Lower lobe of right lung (tissue), 2 donors: ENCODE data around the gene STON2. TPM values are rescaled to one million over a fixed set of nuclear protein-coding genes. Genes with fewer than 3 reads are reported as not detected.

Experiments used
- ATAC-seq, 2 donors: fragments of 200-7000 bp; cut with Tn5 transposase; one replicate each; pipeline ENCODE4 v1.9.1; 2020 to 2022; ENCODE audit warnings: mild to moderate bottlenecking in 2 of 2, moderate library complexity in 2 of 2
- DNase-seq: peaks from one replicate; pipeline ENCODE4 v3.0.0-alpha.2; 2020
- H3K27ac ChIP-seq: fragments of 200-600 bp; one replicate; pipeline ENCODE4 v1.8.0; 2022
- H3K27me3 ChIP-seq: fragments of 200-600 bp; one replicate; pipeline ENCODE4 v1.8.0; 2022; ENCODE audit warnings: low read depth
- H3K36me3 ChIP-seq: fragments of 200-600 bp; one replicate; pipeline ENCODE4 v1.8.0; 2022; ENCODE audit warnings: mild to moderate bottlenecking
- H3K4me1 ChIP-seq: fragments of 200-600 bp; one replicate; pipeline ENCODE4 v1.8.0; 2022
- H3K4me3 ChIP-seq: fragments of 200-600 bp; one replicate; pipeline ENCODE4 v1.8.0; 2022; ENCODE audit warnings: mild to moderate bottlenecking
- H3K9me3 ChIP-seq: fragments of 200-600 bp; one replicate; pipeline ENCODE4 v1.8.0; 2022
- intact Hi-C: fragments of 100-400 bp; cut with DNase I; formaldehyde crosslinking; loops from one replicate; pipeline ENCODE4 v1.11.0; 2022
- total RNA-seq: library from RNA; stranded (reverse); fragmentation: NEBNext Ultra II Directional; extraction: Animal tissue kit (Norgen Biotek cat#: 25700); gene quantifications from one replicate; pipeline ENCODE4 v1.2.1, GENCODE V29; 2021
- TF ChIP-seq, protein P1 (sequence below): fragments of 200-600 bp; IDR thresholded peaks from one replicate; pipeline ENCODE4 v1.8.0; 2022; ENCODE audit warnings: antibody characterized with exemption, mild to moderate bottlenecking
- donor health status: DM: no; HTN: yes; CAD: no; lungs with severe emphysema.

Gene STON2
- total RNA-seq, 1 donor from 2014 or later, result 34.3 TPM

DNA sequence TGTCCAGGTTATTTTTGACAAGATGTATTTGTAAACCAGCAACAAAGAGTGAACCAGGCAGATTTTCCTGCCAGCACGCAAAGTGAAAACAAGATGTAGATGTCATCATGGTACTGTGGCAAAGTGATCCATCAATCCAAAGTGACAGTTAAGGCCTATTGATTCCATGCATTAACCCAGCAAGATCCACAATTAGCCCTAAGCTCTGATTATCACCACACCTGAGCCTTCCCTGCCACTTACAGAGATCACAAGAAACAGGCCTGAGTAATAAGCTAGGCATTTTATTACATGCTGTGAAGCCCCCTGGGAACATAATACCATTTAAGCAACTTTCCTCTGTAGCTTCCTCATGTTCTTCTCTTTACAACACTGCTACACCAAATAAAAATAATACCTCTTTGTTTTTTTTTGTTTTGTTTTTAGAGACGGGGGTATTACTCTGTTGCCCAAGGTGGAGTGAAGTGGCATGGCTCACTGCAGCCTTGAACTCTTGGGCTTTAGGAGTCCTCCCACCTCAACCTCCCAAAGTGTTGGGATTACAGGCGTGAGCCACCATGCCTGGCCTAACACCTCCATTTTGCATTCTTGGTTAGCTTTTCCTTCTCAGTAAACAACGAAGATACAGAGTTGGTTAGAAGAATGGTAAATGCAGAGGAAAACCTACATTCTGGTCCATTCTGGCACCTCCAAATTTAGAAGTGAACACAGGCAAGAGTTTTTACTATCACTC lies 85.5 kb downstream of the STON2 start:
- no peak overlapping the region for H3K27ac ChIP-seq
- no peaks in the 10 kb centered on the region for H3K9me3 ChIP-seq
- peaks cover 7% of the 10 kb centered on the region for H3K4me1 ChIP-seq
- no peak for DNase-seq
- intact Hi-C loops, result no loop called here
- ATAC-seq, result no peak
- no peaks in the 10 kb centered on the region for H3K27me3 ChIP-seq
- H3K4me3 ChIP-seq, result no peak overlapping the region
- H3K36me3 ChIP-seq, result no peaks in the 10 kb centered on the region
- TF ChIP-seq, protein P1, sequence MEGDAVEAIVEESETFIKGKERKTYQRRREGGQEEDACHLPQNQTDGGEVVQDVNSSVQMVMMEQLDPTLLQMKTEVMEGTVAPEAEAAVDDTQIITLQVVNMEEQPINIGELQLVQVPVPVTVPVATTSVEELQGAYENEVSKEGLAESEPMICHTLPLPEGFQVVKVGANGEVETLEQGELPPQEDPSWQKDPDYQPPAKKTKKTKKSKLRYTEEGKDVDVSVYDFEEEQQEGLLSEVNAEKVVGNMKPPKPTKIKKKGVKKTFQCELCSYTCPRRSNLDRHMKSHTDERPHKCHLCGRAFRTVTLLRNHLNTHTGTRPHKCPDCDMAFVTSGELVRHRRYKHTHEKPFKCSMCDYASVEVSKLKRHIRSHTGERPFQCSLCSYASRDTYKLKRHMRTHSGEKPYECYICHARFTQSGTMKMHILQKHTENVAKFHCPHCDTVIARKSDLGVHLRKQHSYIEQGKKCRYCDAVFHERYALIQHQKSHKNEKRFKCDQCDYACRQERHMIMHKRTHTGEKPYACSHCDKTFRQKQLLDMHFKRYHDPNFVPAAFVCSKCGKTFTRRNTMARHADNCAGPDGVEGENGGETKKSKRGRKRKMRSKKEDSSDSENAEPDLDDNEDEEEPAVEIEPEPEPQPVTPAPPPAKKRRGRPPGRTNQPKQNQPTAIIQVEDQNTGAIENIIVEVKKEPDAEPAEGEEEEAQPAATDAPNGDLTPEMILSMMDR, result no peak

DNA sequence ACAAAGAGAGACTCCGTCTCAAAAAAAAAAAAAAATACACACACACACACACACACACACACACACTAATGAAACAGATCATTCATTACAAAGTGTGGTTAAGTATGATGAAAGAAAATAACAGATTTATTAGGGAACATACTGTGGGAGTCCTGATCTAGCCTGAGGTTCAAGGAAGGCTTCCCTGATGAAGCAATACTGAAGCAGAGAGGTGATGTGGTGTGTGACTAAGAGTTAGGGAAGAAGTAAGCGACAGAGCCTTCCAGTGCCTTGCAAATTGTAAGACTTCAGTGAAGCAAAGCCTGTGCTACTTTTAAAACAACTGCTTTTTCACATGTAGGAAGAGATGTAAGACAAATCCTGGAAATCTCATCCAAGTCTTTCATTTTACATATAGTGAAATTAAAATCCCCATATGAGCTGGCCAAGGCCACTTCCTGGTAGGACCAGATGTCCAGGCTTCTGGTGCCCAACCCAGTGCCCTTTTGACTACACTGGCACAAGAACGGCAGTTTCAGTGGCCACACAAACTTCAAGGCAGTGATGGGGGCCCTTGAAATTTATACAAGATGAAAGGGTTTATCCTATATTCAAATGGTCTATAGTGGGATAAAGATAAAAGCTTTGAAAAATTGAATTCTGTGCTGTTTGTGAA lies 86.2 kb downstream of the STON2 start:
- DNase-seq (no peak), ATAC-seq (no peak)
- no peaks in the 10 kb centered on the region for H3K27me3 ChIP-seq
- H3K36me3 ChIP-seq, result no peaks in the 10 kb centered on the region
- no peak overlapping the region for H3K27ac ChIP-seq
- intact Hi-C loops, result no loop called here
- H3K4me3 ChIP-seq, result no peak overlapping the region
- peaks cover 7% of the 10 kb centered on the region for H3K4me1 ChIP-seq
- TF ChIP-seq, protein P1, result no peak
- H3K9me3 ChIP-seq, result no peaks in the 10 kb centered on the region

DNA sequence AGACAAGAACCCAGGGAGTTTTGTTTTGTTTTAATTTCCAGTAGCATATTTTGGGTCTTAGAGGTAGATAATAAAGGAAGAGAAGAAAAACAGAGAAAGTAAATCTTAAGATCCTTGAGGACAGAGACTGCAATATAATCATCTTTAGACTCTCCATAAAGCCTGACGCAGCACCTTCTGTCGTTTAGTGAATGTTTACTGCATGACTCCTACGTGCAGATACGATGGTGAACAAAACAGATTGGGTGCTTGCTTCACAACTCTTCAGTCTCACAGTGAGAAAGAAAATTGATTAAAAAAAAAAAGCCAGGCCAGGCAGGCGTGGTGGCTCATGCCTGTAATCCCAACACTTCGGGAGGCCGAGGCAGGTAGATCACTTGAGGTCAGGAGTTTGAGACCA lies 86.9 kb downstream of the STON2 start:
- Histone ChIP-seq H3K9me3 (no peaks in the 10 kb centered on the region), H3K4me1 (peaks cover 7% of the 10 kb centered on the region), H3K27me3 (no peaks in the 10 kb centered on the region), H3K27ac (no peak overlapping the region), H3K36me3 (no peaks in the 10 kb centered on the region), H3K4me3 (no peak overlapping the region)
- intact Hi-C loops, result no loop called here
- ATAC-seq (no peak), DNase-seq (no peak)
- TF ChIP-seq, protein P1, result no peak

DNA sequence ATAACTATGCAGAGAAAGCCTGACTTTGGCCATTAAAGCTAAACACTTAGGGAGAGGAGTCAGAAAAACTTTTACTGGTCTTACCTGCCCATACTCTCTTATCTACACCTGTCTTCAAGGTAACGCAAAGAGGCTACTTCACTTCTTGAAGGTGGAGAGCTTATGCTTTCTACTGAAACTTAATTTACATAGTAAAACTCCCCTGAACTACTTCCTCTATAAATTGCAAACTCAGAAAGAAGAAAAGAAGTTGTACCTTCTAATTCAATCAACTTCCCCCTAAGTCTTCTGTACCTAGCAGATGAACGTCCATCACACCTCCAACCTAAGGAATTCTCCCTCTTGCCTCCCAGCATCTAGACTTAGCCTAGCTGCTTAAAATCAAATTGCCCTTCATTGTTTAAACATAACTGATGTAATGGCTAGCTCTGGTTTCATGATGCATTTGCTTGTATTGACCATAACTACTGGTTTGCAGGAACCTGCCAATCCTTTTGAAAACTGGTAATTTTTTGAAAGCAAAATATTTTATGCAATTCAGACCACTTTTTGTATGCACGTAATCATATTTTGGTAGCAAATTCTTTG lies 87.7 kb downstream of the STON2 start:
- no peaks in the 10 kb centered on the region for H3K27me3 ChIP-seq
- no peaks in the 10 kb centered on the region for H3K9me3 ChIP-seq
- TF ChIP-seq, protein P1, result no peak
- intact Hi-C loops, result no loop called here
- no peaks in the 10 kb centered on the region for H3K36me3 ChIP-seq
- DNase-seq, result no peak
- no peak for ATAC-seq
- H3K4me1 ChIP-seq, result peaks cover 7% of the 10 kb centered on the region
- no peak overlapping the region for H3K4me3 ChIP-seq
- no peak overlapping the region for H3K27ac ChIP-seq

DNA sequence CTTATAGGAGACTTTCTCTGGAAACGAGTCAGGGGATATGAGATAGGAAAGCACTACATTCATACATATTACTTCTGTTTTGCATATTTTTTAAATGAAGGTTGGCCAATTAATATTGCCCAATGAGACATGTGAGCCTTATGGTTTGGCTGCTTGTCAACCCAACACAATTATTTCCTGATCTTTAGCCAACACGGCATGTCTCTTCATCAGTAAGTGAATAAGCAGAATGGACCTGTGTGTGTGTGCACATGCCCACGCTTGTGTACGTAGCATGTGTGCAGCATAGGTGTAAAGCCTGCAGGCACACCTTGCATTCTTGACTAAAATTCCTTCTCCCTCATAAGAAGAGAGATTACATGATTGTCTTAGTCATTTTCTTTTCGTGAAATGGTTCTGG lies 88.3 kb downstream of the STON2 start:
- TF ChIP-seq, protein P1, result no peak
- Histone ChIP-seq H3K4me3 (no peak overlapping the region), H3K36me3 (no peaks in the 10 kb centered on the region), H3K27ac (no peak overlapping the region), H3K4me1 (peaks cover 7% of the 10 kb centered on the region), H3K9me3 (no peaks in the 10 kb centered on the region), H3K27me3 (no peaks in the 10 kb centered on the region)
- no peak for DNase-seq
- intact Hi-C loops, result no loop called here
- no peak for ATAC-seq
